AG04450 (cell line): Measurements from ENCODE around the gene RPN1. TPM values are rescaled to one million over a fixed set of nuclear protein-coding genes. Genes with fewer than 3 reads are reported as not detected.

Experiments
- CTCF ChIA-PET: fragments of 300-600, 350-600 bp; formaldehyde crosslinking; extraction: SDS; loops from one replicate; lab custom pipeline; 2022; ENCODE audit warnings: antibody characterized with exemption, inconsistent platforms; lab: Charles Lee
- POLR2A ChIA-PET: fragments of 350-600 bp; formaldehyde crosslinking; extraction: SDS; loops from one replicate; lab custom pipeline; 2021; ENCODE audit warnings: antibody characterized with exemption, inconsistent platforms; lab: Yijun Ruan, JAX
- DNase-seq: peaks from one replicate; pipeline ENCODE4 v3.0.0-alpha.2; 2011; ENCODE audit warnings: low read depth, low spot score
- H3K27ac ChIP-seq: one replicate; pipeline ENCODE4 v1.5.1; 2012; ENCODE audit warnings: low read depth, low read length, control low read depth
- H3K27me3 ChIP-seq: one replicate; pipeline ENCODE4 v1.6.0; 2012; ENCODE audit warnings: low read length; ENCODE audit not compliant: control insufficient read depth, insufficient read depth
- H3K4me3 ChIP-seq: 2 replicates; pipeline ENCODE4 v1.5.1; 2011; ENCODE audit warnings: mild to moderate bottlenecking, low read depth, low read length, control low read depth
- H3K9me3 ChIP-seq: 2 replicates; pipeline ENCODE4 v1.5.1; 2012; ENCODE audit warnings: low read length; ENCODE audit not compliant: control insufficient read depth, insufficient read depth
- CTCF ChIP-seq: IDR thresholded peaks from 2 replicates; pipeline ENCODE4 v1.5.1; 2011; ENCODE audit warnings: low read depth, low read length, control low read depth, inconsistent platforms
- polyA plus RNA-seq: library from polyadenylated mRNA; depleted of rRNA; stranded (reverse); fragments of >200 nt; gene quantifications from 2 replicates; pipeline ENCODE4 v1.2.3, GENCODE V29; 2011

The RPN1 gene
- polyA plus RNA-seq, 1 experiment = 458 TPM

GRCh38 chr3:128689060-128689459 is 38.4 kb upstream of the RPN1 start:
- peaks cover 3% of the 10 kb centered on the region for H3K27me3 ChIP-seq
- no peak for DNase-seq
- ChIA-PET POLR2A (no interaction called here), CTCF (interaction anchor here (6.2 kb wide), 1 partner anchor 8 kb away, joined by 48 read pairs; no protein-coding TSS in a partner anchor)
- H3K27ac ChIP-seq = no peak overlapping the region
- no peak overlapping the region for H3K4me3 ChIP-seq
- TF ChIP-seq CTCF = no peak
- H3K9me3 ChIP-seq = no peaks in the 10 kb centered on the region

- Histone ChIP-seq H3K27me3 (no peaks in the 10 kb centered on the region), H3K9me3 (no peaks in the 10 kb centered on the region), H3K27ac (no peak overlapping the region), H3K4me3 (no peak overlapping the region)
- ChIA-PET POLR2A (no interaction called here), CTCF (no interaction called here)
- TF ChIP-seq CTCF = no peak
- DNase-seq = no peak
Measured at GRCh38 chr3:128686465-128686864, 35.8 kb upstream of the RPN1 start.

GRCh38 chr3:128684986-128685726 is 34.5 kb upstream of the RPN1 start:
- POLR2A ChIA-PET = no interaction called here
- no peak for TF ChIP-seq CTCF

GRCh38 chr3:128683957-128684356 is 33.3 kb upstream of the RPN1 start:
- Histone ChIP-seq H3K4me3 (no peak overlapping the region), H3K27ac (no peak overlapping the region), H3K27me3 (no peaks in the 10 kb centered on the region), H3K9me3 (no peaks in the 10 kb centered on the region)
- DNase-seq = no peak
- POLR2A ChIA-PET = interaction anchor here (0.7 kb wide), 1 partner anchor 72 kb away, joined by 5 read pairs; no protein-coding TSS in a partner anchor
- CTCF ChIA-PET = no interaction called here
- TF ChIP-seq CTCF = no peak

More at GRCh38 chr3:128684986-128685726, 34.5 kb upstream of the RPN1 start:
- Histone ChIP-seq H3K27ac (no peak overlapping the region), H3K9me3 (no peaks in the 10 kb centered on the region), H3K27me3 (no peaks in the 10 kb centered on the region), H3K4me3 (no peak overlapping the region)
- CTCF ChIA-PET = interaction anchor here (0.6 kb wide), 1 partner anchor 110 kb away, joined by 3 read pairs; no protein-coding TSS in a partner anchor
- no peak for DNase-seq

GRCh38 chr3:128681369-128681829 is 30.8 kb upstream of the RPN1 start:
- Histone ChIP-seq H3K9me3 (no peaks in the 10 kb centered on the region), H3K4me3 (peak overlapping the region; percentile 69), H3K27me3 (no peaks in the 10 kb centered on the region), H3K27ac (peak overlapping the region; percentile 88)
- ChIA-PET POLR2A (interaction anchor here (0.6 to 1.3 kb wide), 4 partner anchors 16 to 198 kb away, joined by 3 to 17 read pairs (median 10); partner anchors contain the start of genes ACAD9 and RAB7A), CTCF (interaction anchor here (0.7 to 2.6 kb wide), 33 partner anchors 10 to 289 kb away, joined by 3 to 103 read pairs (median 7); partner anchors contain the start of genes ACAD9, RAB7A and RPN1)
- no peak for TF ChIP-seq CTCF
- DNase-seq = no peak
